Tibial nerve (tissue), 4 donors: Measurements from ENCODE around the gene RNF141.

Experiments
- CTCF ChIP-seq, 5 experiments: fragments of 200-600 bp in 3 of 5; fragments of 450-650 bp in 2 of 5; sonication (generic) in 3 of 5; IDR thresholded peaks; one replicate each; pipeline ENCODE4 v1.5.1; 2016 to 2019; ENCODE audit warnings: antibody characterized with exemption in 5 of 5, mild to moderate bottlenecking in 3 of 5, moderate library complexity in 2 of 5
- EP300 ChIP-seq, 2 donors: sonication (generic); formaldehyde crosslinking; IDR thresholded peaks; one replicate each; pipeline ENCODE4 v1.6.1; 2017; ENCODE audit warnings: antibody characterized with exemption in 2 of 2, mild to moderate bottlenecking in 1 of 2

GRCh38 chr11:10478066-10478465 lies 62.9 kb downstream of the RNF141 start:
- TF ChIP-seq CTCF (IDR thresholded peaks at IDR 0.05) (no peak), EP300 (IDR thresholded peaks at IDR 0.05) (no peak)
